Caki2 (cell line): ENCODE results near the gene KIRREL3. TPM values are rescaled to one million over a fixed set of nuclear protein-coding genes. Genes with fewer than 3 reads are reported as not detected.

Source experiments
- DNase-seq: peaks from one replicate; pipeline ENCODE4 v3.0.0-alpha.2; 2015; ENCODE audit warnings: low read depth
- in situ Hi-C: cut with HindIII; loops from 2 replicates; pipeline ENCODE4 v1.10.0; 2016; ENCODE audit warnings: low sequenced_read_pairs, low pct_unique_long_range_greater_than_20kb, mixed read lengths
- total RNA-seq: library from RNA; depleted of rRNA; stranded (reverse); fragments of >200 nt; shearing (Covaris generic); gene quantifications from 2 replicates; pipeline ENCODE4 v1.2.3, GENCODE V29; 2014; ENCODE audit warnings: low replicate concordance; rRNA removed

The KIRREL3 gene
- 4.5 and 6.4 TPM in 2 replicates for total RNA-seq

DNA sequence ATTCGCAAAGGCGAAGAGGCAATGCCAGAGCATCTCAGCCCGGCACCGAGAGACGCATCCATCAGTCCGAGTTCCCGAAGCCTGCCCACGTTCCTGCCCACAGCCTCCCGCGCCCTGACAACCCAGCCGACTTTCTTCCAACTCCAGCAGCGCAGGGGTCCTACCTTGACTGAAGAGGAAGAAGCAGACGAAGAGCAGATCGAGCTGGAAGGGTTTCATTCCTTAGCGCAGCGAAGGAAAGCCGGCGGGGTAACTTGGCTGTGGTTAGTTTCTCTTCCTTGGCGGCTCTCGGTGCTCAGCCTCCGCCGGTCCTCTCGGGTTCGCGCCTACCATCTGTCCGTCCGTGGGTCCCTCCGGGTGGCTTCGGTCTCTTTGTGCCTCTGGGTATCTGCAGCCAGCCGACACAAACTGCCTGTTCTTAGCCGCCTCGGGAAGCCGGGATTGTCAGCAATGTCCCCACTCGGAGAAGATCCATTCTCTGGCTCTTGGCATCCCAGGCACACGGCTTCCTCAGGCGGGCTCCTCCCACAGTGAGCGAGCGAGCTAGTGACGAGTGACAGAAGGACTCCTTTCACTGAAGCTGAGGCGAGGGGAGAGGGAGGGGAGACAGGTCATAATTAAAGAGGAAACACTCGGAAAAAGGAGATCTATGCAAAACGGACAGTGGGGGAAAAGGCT, at the start of gene KIRREL3:
TSS of gene KIRREL3 (minus strand) at position 480 of the 678 bp plus-strand sequence.
- no peak for DNase-seq
- in situ Hi-C loops, result no loop called here

DNA sequence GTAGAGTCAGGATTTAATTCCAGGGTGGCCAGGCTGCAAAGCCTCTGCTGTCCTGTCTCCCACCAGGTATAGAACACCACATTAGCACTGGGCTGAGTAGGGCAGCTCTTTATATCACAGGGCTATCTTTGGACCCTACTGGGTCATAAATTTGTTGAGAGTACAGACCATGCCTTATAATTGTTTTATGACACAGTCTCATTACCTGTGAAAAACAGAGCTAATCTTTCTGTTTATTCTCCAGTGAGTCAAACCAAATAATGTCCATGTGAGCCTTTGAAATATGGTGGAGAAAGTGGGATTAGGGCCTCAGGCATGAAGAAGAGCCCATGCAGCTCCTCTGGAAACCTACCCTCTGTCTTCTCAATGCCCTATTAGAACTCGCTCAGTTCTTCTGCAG, 49.6 kb upstream of the KIRREL3 start:
- in situ Hi-C loops, result no loop called here

DNA sequence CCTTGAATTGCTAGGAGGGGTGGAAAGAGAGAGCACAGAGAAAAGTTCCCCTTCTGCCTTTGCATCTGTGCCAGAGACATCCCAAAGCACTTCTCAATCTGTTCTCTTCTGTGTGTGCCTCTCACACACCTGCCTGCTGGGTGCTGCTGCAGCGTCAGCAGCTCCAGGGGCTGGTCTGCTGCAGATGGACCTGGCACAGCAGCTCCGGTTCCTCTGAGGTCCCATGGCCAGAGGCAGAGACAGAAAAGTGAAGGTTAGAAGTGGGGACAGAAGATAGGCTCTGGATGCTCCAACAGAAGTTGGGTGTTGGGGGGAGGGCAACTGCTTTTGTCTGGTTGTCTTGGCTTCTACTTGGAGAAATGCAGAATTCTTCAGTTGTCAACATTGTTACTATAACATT, 48.9 kb upstream of the KIRREL3 start:
- in situ Hi-C loops, result no loop called here
- DNase-seq, result no peak

More for the DNA sequence above, 49.6 kb upstream of the KIRREL3 start:
- DNase-seq, result no peak

DNA sequence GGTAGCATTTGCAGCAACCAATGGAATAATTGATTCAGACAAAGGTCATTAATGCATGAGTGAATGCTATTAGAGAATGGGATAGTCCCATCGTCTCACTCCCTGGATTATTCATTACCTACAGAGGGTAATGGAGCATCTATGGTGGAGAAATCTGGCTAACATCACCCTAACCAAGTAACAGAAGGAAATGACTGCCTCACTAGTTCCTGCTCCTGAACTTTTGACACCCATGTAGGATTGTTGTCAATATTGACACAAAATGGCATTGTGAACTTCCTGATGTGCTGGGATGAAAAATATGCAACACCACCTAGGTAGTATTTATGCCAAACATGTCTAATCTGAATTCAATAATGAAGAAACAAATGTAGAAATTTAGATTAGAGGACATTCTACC, 44.0 kb upstream of the KIRREL3 start:
- DNase-seq, result peak; percentile 51
- in situ Hi-C loops, result no loop called here

DNA sequence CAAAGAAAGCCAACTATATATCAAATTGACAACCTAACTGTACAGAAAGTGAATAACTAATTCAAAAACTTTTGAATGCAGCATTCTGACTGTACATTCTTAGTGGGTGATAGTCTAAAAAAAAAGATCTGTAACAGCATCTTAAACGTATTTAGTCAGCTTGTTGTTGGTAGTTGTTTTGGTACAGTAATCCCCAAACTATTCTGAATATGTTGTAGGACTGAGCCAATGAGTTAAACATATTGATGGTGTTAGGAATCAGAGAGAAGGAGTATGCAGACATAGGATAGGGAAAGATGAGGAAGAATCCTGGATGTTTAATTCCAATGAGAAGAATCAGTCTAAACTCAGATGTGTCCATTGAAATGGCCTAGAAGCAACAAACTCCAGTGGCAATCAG, 41.9 kb upstream of the KIRREL3 start:
- in situ Hi-C loops, result no loop called here
- DNase-seq, result no peak

DNA sequence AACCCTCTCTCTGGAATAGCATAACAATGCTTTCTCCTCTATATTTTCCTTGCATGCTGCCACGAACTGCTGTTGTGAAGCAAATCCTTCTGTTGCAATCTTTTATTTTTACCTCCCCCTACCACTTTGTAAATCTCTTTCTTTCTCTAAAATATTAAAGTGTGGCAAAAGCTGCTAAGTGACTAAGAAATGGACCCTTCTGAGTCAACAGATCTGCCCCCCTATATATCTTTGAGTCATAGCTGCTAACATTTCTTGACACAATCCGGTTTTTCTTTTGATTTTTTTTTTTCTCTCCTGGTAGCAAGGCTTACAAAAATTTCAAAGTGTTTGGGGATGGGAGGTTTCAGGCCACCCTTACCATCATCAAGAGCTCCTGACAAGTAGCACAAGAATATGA, 39.0 kb upstream of the KIRREL3 start:
- no peak for DNase-seq
- in situ Hi-C loops, result no loop called here

DNA sequence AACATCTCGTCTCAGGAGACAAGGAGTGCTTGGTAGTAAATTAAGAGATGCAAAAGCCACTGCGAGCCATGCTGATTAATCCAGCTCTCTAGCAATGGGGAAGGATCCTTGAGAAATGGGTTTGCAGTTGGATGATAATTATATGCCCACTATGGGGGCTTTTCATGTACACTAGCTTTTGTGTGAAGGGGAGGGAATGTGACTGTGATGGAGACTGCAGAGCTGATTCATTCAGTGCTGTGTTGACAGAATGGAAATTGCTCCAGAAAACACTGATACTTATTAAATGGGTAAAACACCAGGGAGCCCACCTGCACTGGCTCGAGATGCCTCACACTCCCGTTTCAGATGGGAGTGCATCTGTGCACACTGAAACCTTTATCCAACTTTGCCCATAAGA, 37.0 kb upstream of the KIRREL3 start:
- no peak for DNase-seq
- in situ Hi-C loops, result no loop called here

DNA sequence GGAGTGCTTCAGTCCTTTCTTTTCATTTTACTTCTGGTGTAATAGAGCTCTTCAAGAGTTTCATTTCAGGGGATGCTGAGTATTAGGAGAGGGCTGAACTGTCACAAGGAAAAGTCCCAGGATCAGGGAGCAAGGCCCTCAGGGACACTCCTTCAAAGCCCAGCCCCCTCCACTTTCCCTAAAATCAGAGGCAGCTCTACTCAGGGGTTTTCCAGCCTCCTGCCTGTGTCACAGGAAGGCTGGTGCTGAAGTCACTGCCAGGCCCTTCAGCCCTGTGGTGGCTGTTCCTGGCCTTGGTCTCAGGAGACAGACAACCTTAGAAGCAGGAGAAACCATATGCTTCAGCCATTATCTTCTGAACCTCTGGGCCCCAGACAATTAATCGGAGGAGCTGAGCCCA, 36.4 kb upstream of the KIRREL3 start:
- in situ Hi-C loops, result no loop called here

DNA sequence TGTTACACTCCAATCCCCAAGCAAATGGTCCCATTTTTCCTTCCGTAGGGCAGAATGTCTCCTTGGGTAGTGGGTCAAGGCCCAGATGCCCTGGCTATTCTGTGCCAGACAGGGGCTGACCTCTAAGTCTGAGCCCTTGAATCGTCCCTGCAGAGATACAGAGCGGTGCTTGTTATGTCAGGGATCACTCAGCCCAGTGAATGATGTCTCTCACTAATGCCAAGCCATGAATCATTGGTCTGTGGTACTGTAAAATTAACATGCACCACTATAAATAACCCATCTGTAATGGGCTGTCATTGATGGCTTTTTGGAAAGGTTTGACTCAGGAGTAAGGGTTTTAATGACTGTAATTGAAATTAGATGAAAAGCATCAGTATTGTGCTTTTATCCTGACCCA, 35.3 kb upstream of the KIRREL3 start:
- in situ Hi-C loops, result no loop called here

More for the DNA sequence above, 36.4 kb upstream of the KIRREL3 start:
- DNase-seq, result no peak

DNA sequence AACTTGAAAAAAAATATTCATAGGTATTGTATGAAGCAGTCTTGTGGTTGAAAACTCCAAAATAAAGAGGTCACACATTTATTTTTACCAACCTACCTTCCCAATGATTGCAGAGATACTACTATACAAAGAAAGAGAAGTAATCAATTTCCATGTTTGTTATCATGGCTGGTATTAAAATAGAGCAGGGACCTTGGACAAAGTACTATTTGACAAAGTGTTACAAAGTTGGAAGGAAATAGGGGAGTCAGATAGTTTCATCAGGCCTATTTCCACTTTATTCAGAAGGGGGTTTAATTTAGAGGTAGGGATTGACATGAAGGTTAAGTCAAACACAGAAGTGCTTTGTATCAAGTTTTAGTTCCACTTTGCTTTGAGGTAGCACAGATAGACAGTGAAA, 34.4 kb upstream of the KIRREL3 start:
- in situ Hi-C loops, result no loop called here
- no peak for DNase-seq

More for the DNA sequence above, 35.3 kb upstream of the KIRREL3 start:
- DNase-seq, result no peak

DNA sequence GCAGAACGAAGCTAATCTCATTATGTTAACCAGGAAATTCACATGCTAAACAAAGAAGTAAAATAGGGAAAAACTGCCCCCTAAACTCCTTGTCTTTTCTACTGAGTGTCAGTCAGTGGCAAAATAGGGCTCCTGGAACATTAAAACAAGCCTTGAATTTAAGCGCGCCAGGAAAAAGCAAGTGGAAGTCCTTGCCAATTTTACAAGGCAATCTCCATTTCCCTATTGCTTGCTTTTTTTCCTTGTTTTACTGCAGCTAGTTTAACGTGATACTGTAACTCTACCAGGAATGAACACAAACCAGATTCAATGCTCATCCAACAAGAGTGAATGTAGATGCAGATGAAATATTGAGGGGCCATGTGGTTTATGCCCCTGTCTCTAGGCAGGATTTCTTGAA, 28.1 kb upstream of the KIRREL3 start:
- no peak for DNase-seq
- in situ Hi-C loops, result no loop called here

DNA sequence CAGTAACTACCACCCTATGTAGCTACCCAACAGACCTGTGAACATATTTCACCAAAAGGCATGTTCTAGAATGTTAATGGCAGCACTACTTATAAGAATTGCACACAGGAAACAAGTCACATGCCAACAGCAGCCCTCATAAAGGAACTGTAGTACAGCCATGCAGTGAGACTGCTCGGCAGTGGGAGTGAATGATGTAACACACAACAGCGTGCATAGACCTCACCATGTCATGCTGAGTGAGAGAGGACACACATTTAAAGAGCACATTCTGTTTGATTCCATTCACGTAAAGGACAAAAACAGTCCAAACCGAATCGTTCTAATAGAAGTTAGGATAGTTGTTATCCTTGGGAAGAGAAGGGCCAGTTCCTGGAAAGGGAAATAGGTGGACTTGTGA, 27.2 kb upstream of the KIRREL3 start:
- in situ Hi-C loops, result no loop called here
- no peak for DNase-seq

DNA sequence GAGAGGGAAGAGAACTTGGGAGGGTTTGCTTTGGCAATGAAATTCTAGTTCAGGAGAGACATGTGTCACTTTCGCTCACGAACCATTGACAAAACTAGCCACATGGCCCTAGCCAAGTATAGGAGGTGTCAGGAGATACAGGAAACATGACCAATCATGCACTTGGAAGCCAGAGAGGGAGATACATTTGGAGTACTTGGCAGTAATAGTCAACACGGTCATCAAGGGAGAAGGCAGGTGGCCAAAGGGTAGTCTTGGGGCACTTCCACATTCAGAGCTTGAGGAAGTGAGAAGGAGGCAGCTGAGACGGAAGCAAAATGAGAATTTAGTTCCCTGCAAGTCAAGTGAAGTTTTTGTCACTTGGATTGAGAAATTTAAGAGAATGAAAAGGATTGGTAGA, 26.4 kb upstream of the KIRREL3 start:
- DNase-seq, result no peak
- in situ Hi-C loops, result no loop called here

DNA sequence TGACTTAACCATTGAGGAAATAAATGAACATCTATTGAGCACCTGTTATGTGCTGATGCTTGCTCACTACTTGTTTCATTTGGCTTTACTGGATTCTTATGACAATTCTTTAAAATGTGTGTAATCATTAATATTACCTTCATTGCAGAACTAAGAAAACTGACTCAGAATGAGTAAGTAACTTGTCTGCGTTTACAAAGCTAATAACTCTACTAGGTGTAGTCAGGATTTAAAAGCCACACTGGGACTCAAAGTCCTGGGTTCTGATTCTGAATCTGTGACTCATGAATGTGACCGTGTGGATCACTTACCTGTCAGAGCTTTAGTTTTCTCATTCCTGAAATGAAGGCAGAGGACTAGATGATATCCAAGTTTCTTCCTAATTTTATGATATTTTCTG, 23.4 kb upstream of the KIRREL3 start:
- DNase-seq, result peak; percentile 46

DNA sequence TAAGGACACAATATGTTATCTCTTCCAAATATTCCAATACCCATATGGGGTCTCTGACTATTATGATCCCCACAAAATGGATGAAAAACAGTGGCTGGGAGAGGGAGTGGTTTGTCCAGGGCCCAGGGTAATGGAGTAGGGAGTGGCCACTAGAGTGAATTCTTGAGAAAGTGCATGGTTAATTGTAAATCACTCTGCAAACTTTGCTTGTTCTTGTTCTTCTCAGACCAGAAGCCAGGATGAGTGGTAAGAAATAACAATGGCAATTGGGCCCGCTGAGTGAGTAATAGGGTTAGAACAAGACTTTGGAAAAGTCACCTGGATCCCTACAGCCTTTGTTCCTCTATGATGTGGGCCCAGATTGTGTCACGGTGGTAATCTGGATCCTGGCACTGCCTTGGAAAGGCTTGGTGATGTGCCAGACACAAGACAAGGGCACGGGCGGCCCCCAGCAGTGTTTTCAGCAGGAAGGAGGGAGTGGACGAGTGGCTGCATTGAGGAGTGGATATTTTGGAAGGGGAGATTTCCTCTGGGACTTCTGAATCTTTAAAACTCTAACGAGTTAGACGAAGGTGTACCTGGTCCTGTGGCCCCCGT, 18.2 kb upstream of the KIRREL3 start:
- in situ Hi-C loops, result no loop called here

More for the DNA sequence above, 23.4 kb upstream of the KIRREL3 start:
- in situ Hi-C loops, result no loop called here

DNA sequence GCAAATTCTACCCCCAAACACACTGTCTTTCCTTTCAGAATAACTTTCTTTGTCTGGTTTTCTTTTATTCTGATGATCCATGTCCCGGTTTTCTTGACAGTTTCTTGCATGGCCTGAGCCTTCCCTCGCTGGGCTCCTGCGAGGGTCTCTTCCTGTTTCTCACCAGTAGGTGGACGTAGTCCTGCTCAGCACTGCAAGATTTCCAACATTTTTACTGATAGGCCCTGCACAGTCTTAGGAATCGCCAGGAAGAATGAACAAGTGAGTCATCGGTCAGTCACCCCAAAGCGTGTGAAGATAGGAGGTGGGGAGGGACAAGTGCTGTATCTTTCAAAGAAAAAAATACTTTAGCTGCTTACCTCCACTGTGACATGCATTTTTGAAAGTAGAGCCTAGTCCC, 16.9 kb upstream of the KIRREL3 start:
- in situ Hi-C loops, result no loop called here

More for the DNA sequence above, 18.2 kb upstream of the KIRREL3 start:
- DNase-seq, result no peak

DNA sequence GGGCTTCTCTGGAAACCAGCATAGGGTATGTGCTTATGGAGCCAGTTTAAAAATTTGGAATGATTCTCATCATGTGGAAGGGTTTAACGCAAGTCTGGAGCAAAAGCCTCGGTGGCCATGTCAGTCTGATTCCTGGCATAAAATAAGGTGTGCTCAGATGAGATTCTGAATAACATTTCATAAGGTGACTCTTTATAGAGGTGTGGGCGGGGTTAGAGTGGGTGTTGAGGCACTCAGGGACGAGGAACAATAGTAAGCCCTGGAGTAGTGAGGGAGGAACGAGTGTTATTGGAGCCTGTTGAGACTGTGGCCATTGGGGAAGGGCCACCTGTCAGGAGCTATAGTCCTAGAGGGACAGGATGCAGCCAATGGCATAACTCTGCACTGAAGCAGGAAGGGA, 13.0 kb upstream of the KIRREL3 start:
- no peak for DNase-seq
- in situ Hi-C loops, result no loop called here

More for the DNA sequence above, 16.9 kb upstream of the KIRREL3 start:
- DNase-seq, result peak; percentile 74

DNA sequence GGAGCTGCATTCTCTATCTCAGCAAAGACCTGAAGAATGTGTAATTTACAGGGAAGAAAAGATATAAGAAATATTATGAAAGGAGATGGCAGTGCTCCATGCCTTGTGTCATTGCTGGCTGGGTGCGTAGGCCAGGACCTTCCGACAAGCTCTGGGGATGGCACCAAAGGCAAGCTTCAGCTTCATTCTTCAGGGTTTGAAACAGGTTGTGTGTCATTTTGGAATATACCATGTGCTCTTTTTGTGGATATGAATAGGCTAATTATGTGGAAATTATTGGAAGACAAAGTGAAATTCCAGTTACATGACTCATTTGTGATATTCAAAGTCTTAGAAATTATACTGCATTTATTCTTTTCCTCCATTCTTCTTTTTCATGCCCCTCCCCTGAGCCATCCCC, 5.7 kb upstream of the KIRREL3 start:
- no peak for DNase-seq
- in situ Hi-C loops, result no loop called here

DNA sequence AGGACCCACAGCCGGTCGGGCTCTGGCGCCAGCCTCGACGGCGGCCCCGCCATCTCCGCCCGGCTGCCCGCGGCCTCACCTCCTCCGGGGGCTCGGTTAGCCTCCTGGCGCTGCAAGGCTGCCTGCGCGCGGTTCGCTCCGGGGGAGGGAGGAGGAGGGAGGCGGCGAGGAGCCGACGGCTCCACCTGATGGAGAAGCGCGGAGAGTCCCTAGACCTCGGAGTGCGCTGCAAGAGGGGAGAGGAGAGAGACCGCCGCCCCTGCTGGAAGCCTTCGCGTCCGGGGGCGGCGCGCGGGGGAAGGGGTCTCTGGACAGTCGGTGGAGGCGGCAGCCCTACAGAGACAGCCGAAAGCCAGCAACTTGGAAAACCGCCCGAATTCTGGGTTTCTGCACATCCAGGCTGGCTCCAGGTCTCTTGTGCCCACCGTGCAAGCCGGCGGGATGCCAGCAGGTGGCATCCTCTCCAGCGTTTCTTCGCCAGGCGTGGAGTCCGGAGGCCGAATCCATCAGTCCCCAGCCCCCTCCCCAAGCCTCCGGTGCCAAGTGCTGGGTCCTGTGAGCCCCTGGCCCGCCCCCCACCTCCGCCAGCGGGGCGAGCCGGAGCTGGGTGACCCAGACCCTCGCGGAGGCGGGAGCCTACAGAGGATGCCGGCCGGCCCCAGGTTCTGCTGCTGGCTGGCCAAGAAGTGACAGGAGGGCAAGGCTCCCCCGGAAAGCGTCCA, 2.9 kb upstream of the KIRREL3 start:
- in situ Hi-C loops, result no loop called here
- peak; percentile 77 for DNase-seq
